Uterus (tissue), 4 donors: ENCODE measurements around the gene IFT22. TPM values are rescaled to one million over a fixed set of nuclear protein-coding genes. Genes with fewer than 3 reads are reported as not detected.

ENCODE experiments used
- DNase-seq, 2 donors: peaks; one replicate each; pipeline ENCODE4 v3.0.0-alpha.2; 2019 to 2020
- H3K27ac ChIP-seq, 2 donors: fragments of 200-600 bp; sonication (generic); 1 replicate in 1 of 2; 2 replicates in 1 of 2; pipeline ENCODE4 v1.5.1; 2016 to 2018
- H3K27me3 ChIP-seq, 2 donors: fragments of 200-600 bp; sonication (generic); one replicate each; pipeline ENCODE4 v1.5.1; 2018 to 2019; ENCODE audit warnings: control low read depth in 1 of 2
- H3K36me3 ChIP-seq, 2 donors: fragments of 200-600 bp; sonication (generic); one replicate each; pipeline ENCODE4 v1.5.1; 2019; ENCODE audit warnings: control low read depth in 1 of 2
- H3K4me1 ChIP-seq, 2 donors: fragments of 200-600 bp; sonication (generic); one replicate each; pipeline ENCODE4 v1.5.1; 2018 to 2019; ENCODE audit warnings: control low read depth in 1 of 2
- H3K4me3 ChIP-seq, 2 donors: fragments of 200-600 bp; sonication (generic); 1 replicate in 1 of 2; 2 replicates in 1 of 2; pipeline ENCODE4 v1.5.1; 2018 to 2019; ENCODE audit warnings: mild to moderate bottlenecking in 1 of 2
- H3K9me3 ChIP-seq, 2 donors: fragments of 200-600 bp; sonication (generic); one replicate each; pipeline ENCODE4 v1.5.1; 2019; ENCODE audit warnings: control low read depth in 1 of 2
- POLR2A ChIP-seq, 2 donors: fragments of 450-650 bp; IDR thresholded peaks; one replicate each; pipeline ENCODE4 v1.6.1; 2016; ENCODE audit warnings: antibody characterized with exemption in 2 of 2, mild to moderate bottlenecking in 1 of 2, moderate library complexity in 1 of 2
- intact Hi-C: fragments of 100-400 bp; cut with DNase I; formaldehyde crosslinking; loops from one replicate; pipeline ENCODE4 v1.15.1; 2023; ENCODE audit warnings: low total_unique reads
- total RNA-seq, 4 donors: library from RNA; depleted of rRNA in 3 of 4; stranded (reverse); fragments of >200 nt in 3 of 4; gene quantifications; one replicate each; pipeline versions ENCODE4 v1.1.0 to v1.2.4, GENCODE V29; 2014 to 2023
- TF ChIP-seq, protein P1 (sequence below), 4 experiments: fragments of 200-600 bp in 2 of 4; fragments of 450-650 bp in 2 of 4; sonication (generic) in 2 of 4; IDR thresholded peaks; one replicate each; pipeline ENCODE4 v1.5.1; 2016 to 2019; ENCODE audit warnings: antibody characterized with exemption in 4 of 4, mild to moderate bottlenecking in 2 of 4, moderate library complexity in 1 of 4
- donor health status: DM: yes; HTN: yes; CAD: no.

The IFT22 gene
- total RNA-seq, 4 donors from 2014 or later: 7.1 to 43.5 (median 27.6) TPM

DNA sequence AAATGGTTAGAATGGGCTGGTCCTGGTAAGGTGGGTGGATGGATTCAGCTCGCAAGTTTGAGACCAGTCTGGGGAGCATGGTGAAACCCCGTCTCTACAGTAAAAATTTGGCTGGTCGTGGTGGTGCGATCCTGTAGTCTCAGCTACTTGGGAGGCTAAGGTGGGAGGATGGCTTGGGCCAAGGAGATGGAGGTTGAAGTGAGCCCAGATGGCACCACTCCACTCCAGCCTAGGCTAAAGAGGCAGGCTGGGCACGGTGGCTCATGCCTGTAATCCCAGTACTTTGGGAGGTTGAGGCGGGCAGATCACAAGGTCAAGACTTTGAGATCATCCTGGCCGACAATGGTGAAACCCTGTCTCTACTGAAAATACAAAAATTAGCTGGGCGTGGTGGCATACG lies 15.3 kb downstream of the IFT22 start:
- intact Hi-C loops: no loop called here
- DNase-seq: no peak
- Histone ChIP-seq H3K36me3 (no peaks in the 10 kb centered on the region), H3K9me3 (peaks cover 0 to 21% of the 10 kb centered on the region in 2 donors), H3K27me3 (peaks cover 14 to 51% of the 10 kb centered on the region in 2 donors), H3K27ac (no peak overlapping the region), H3K4me3 (no peak overlapping the region), H3K4me1 (no peaks in the 10 kb centered on the region)
- TF ChIP-seq, protein P1, sequence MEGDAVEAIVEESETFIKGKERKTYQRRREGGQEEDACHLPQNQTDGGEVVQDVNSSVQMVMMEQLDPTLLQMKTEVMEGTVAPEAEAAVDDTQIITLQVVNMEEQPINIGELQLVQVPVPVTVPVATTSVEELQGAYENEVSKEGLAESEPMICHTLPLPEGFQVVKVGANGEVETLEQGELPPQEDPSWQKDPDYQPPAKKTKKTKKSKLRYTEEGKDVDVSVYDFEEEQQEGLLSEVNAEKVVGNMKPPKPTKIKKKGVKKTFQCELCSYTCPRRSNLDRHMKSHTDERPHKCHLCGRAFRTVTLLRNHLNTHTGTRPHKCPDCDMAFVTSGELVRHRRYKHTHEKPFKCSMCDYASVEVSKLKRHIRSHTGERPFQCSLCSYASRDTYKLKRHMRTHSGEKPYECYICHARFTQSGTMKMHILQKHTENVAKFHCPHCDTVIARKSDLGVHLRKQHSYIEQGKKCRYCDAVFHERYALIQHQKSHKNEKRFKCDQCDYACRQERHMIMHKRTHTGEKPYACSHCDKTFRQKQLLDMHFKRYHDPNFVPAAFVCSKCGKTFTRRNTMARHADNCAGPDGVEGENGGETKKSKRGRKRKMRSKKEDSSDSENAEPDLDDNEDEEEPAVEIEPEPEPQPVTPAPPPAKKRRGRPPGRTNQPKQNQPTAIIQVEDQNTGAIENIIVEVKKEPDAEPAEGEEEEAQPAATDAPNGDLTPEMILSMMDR (IDR thresholded peaks at IDR 0.05): no peak

DNA sequence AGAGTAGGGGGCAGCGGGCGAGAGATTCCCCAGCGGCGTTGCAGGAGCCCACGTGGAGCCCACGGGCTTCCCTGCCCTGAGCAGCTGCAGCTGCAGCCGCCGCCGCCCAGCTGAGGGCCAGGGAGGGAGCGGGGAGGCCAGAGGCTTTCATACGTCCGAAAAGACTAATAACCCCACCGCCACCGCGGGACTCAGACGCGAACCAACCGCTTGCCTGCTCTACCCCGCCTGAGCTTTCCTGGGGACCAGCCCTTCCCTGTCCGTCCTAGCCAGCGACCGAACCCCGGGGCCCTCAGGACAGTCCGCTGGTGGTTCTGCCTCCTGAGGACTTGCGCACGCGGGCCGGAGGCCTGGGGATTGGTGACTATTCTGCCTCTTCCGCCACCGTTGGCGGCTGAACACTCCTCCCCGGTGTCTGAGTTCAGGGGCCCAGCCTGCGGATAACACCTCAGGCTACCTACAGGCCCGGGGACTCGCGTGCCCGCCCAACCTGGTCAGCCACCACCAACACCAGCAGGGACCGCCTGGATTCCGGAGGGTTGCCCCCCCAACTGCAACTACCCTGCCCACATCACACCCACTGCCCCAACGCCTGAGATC lies 18.4 kb downstream of the IFT22 start:
- Histone ChIP-seq H3K27ac (no peak overlapping the region), H3K27me3 (peaks cover 18 to 75% of the 10 kb centered on the region in 2 donors), H3K4me3 (no peak overlapping the region), H3K9me3 (peaks cover 0 to 36% of the 10 kb centered on the region in 2 donors), H3K36me3 (no peaks in the 10 kb centered on the region), H3K4me1 (no peaks in the 10 kb centered on the region)
- no peak for DNase-seq
- intact Hi-C loops: no loop called here
- TF ChIP-seq, protein P1 (IDR thresholded peaks at IDR 0.05): no peak
- no peak for TF ChIP-seq POLR2A (IDR thresholded peaks at IDR 0.05)

DNA sequence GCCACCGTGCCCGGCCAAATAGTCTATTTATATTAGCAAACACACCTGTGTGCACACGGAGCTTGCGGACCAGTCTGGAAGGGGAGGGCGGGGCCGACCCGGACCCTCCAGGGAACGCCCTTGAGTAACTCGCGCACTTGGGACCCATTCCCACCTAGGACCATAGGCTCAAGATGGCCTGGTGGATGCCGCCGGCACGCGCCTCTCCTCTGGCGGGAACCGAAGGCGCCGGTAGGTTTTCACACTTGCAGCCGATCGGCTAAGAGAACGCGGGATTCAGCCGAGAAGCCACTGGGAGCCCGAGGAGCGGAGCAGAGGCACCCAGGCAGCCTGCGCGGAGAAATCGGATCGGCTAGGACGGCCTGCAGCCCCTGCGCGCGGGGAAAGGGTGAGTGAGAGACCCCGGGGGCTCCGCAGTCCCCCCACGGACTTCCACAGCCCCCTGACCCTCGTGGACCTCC lies 18.9 kb downstream of the IFT22 start:
- intact Hi-C loops: no loop called here
- Histone ChIP-seq H3K9me3 (peaks cover 0 to 36% of the 10 kb centered on the region in 2 donors), H3K27me3 (peaks cover 18 to 75% of the 10 kb centered on the region in 2 donors), H3K4me1 (no peaks in the 10 kb centered on the region), H3K36me3 (no peaks in the 10 kb centered on the region), H3K4me3 (no peak overlapping the region), H3K27ac (no peak overlapping the region)
- no peak for DNase-seq
- TF ChIP-seq, protein P1 (IDR thresholded peaks at IDR 0.05): no peak
- TF ChIP-seq POLR2A (IDR thresholded peaks at IDR 0.05): no peak

DNA sequence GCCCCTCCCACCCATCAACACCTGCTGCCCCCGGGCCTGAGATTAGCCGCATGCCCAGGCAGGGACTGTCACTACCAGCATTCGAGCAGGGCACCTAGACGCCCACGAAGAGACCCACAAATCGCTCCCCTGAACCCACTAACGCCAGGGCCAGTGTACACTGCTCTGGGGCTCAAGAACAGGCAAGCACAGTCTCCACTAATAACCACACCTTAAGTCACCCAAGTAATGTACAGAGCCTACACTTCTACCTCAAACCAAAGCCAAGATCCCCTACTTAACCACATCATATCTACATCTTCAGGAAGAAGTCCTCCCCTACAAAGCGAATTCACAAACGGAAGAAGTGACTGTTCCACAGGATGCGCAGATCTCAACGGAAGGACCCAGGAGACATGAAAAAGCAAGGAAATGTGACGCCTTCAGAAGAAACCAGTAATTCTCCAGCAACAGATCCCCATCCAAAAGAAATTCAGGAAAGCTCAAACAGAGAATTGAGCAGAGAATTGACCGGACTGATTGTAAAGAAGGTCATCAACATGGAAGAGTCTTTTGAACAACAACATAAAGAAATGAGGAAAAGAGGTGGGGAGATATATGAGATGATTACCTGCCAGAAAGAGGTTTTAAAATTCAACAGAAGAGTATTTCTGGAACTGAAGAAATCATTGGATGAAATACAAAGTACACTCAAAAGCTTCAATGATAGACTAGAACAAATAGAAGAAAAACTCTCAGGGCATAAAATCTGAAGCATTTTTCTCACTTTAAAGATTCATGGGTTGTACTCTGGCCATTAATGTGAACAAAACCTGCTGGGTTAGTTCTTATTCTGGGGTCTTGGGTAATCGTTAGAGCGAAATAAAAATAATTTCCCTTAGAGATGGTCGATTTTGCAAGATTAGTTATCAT lies 20.9 kb downstream of the IFT22 start:
- intact Hi-C loops: no loop called here

DNA sequence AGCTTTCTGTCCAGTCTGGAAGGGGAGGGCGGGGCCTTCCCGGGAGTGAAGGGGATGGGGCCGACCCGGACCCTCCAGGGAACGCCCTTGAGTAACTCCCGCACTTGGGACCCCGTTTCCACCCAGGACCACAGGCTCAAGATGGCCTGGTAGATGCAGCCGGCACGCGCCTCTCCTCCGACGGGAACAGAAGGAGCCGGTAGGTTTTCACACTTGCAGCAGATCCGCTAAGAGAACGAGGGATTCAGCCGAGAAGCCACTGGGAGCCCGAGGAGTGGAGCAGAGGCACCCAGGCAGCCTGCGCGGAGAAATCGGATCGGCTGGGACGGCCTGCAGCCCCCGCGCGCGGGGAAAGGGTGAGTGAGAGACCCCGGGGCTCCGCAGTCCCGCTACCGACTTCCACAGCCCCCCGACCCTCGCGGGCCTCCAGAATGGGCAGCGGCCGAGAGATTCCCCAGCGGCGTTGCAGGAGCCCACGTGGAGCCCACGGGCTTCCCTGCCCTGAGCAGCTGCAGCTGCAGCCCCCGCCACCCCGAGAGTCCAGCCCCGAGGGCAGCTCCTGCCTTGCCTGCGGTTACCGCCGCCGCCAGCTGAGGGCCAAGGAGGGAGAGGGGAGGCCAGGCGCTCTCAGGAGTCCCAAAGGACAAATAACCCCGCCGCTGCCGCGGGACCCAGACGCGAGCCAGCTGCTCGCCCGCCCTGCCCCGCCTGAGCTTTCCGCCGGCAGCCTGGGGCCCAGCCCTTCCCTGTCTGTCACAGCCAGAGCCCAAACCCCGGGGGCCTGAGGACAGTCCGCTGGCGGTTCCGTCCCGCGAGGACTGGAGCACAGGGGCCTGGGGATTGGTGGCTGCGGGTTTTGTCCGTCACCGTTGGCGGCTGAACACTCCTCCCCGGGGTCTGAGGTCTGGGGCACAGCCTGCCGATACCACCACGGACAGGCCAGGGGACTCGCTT lies 21.8 kb downstream of the IFT22 start:
- no peak overlapping the region for H3K27ac ChIP-seq
- H3K27me3 ChIP-seq: peaks cover 18 to 68% of the 10 kb centered on the region in 2 donors
- no peaks in the 10 kb centered on the region for H3K36me3 ChIP-seq
- DNase-seq: no peak
- H3K9me3 ChIP-seq: peaks cover 0 to 36% of the 10 kb centered on the region in 2 donors
- H3K4me1 ChIP-seq: no peaks in the 10 kb centered on the region
- intact Hi-C loops: no loop called here
- TF ChIP-seq, protein P1 (IDR thresholded peaks at IDR 0.05): no peak
- no peak for TF ChIP-seq POLR2A (IDR thresholded peaks at IDR 0.05)
- no peak overlapping the region for H3K4me3 ChIP-seq

More for the DNA sequence above, 20.9 kb downstream of the IFT22 start:
- peaks cover 0 to 36% of the 10 kb centered on the region in 2 donors for H3K9me3 ChIP-seq
- H3K27ac ChIP-seq: no peak overlapping the region
- no peak for TF ChIP-seq POLR2A (IDR thresholded peaks at IDR 0.05)
- H3K4me3 ChIP-seq: no peak overlapping the region
- H3K4me1 ChIP-seq: no peaks in the 10 kb centered on the region
- H3K36me3 ChIP-seq: no peaks in the 10 kb centered on the region
- no peak for DNase-seq
- H3K27me3 ChIP-seq: peaks cover 18 to 69% of the 10 kb centered on the region in 2 donors
